GM12891 (cell line): Measurements from ENCODE around the gene CRYGB. TPM values are rescaled to one million over a fixed set of nuclear protein-coding genes. Genes with fewer than 3 reads are reported as not detected.

Experiments
- DNase-seq: peaks from one replicate; pipeline ENCODE4 v3.0.0; 2011; ENCODE audit warnings: low spot score; ENCODE audit not compliant: insufficient read length
- FAIRE-seq: peaks from 2 replicates; lab custom pipeline; 2011; peaks lifted over from hg19 to GRCh38; lab: Jason Lieb, UNC
- PAX5 ChIP-seq: IDR thresholded peaks from 2 replicates; pipeline ENCODE4 v1.6.1; 2011; ENCODE audit warnings: low read length, moderate library complexity, mild to moderate bottlenecking; ENCODE audit not compliant: insufficient read depth, severe bottlenecking
- POLR2A ChIP-seq: IDR thresholded peaks from 2 replicates; pipeline ENCODE4 v1.6.1; 2011; ENCODE audit warnings: low read depth, low read length, control low read depth
- POLR2AphosphoS5 ChIP-seq: IDR thresholded peaks from 2 replicates; pipeline ENCODE4 v1.6.1; 2011; ENCODE audit warnings: low read depth, low read length, control low read depth
- POU2F2 ChIP-seq: IDR thresholded peaks from 2 replicates; pipeline ENCODE4 v1.6.1; 2011; ENCODE audit warnings: low read depth, mild to moderate bottlenecking, control low read depth, low read length, moderate library complexity
- SPI1 ChIP-seq: IDR thresholded peaks from 2 replicates; pipeline ENCODE4 v1.6.1; 2011; ENCODE audit warnings: low read depth, low read length, control low read depth
- TAF1 ChIP-seq: IDR thresholded peaks from 2 replicates; pipeline ENCODE4 v1.6.1; 2011; ENCODE audit warnings: low read depth, low read length, control low read depth
- polyA plus RNA-seq: library from polyadenylated mRNA; unstranded; fragments of >200 nt; gene quantifications from one replicate; pipeline ENCODE4 v1.2.1, GENCODE V29; 2012; ENCODE audit warnings: low read depth, missing spikeins, inconsistent platforms; ENCODE audit not compliant: missing spikeins

The CRYGB gene, protein sequence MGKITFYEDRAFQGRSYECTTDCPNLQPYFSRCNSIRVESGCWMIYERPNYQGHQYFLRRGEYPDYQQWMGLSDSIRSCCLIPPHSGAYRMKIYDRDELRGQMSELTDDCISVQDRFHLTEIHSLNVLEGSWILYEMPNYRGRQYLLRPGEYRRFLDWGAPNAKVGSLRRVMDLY
- polyA plus RNA-seq: not detected

DNA sequence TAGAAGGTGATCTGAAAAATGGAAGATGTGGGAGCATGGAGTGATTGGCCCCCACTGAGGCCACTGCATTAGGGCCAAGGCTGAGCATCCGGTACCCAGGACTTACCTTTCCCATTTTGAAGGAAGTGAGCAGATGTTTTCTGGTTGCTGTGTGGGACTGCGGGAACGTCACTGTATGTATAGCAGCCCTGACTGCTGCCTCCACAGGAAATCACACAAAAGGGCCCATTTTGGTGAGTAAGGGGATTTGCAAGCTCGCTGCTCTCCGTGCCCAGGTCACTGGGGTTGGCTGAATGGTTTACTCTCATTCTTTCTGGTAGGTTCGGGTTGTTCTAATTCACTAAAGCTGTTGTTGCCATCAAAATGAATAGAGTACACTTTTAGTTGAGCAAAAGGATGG is at the start of gene CRYGB:
CRYGB (minus strand) TSS at position 153 of the 400 bp plus-strand sequence; CDS start at position 115, 38 bp downstream.
- DNase-seq (no peak), FAIRE-seq (no peak)
- TF ChIP-seq POLR2A (no peak), POU2F2 (no peak)

DNA sequence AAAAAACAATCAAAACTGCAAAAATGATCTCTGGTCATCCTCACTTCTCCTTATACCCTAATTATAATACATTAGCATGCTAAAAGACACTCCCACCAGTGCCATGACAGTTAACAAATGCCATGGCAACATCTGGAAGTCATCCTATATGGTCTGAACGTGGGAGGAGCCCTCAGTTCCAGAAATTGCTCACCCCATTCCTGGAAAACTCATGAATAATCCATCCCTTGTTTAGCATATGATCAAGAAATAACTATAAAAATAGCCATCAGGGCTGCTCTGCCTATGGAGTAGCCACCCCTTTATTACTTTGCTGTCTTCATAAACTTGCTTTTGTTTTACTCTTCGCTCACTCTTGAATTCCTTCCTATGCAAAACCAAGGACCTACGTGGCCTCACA is 49.6 kb upstream of the CRYGB start:
- TF ChIP-seq POLR2AphosphoS5 (no peak), TAF1 (no peak), SPI1 (no peak), POLR2A (no peak), PAX5 (no peak), POU2F2 (no peak)
- FAIRE-seq: no peak

DNA sequence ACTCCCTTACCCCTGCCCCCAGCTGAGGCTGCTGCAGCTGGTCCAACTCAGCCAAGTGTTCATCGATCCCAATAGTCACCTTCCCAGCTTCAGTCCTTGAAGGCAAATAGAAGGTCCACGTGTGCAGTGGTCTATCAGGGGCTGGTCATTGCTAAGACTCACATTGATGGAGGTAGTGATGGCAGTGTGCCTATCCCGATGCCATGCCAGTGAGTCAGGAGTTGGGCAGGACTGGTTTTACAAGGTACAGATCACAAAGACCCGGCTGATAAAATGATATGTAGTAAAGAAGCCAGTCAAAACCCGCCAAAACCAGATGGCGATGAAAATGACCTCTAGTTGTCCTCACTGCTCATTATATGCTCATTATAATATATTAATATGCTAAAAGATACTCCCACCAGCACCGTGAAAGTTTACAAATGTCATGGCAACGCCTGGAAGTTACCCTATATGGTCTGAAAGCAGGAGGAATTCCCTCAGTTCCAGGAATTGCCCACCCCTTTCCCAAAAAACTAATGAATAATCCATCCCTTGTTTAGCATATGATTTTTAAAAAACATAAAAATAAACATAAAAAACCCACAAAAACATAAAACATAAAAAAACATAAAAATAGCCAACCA is 46.8 kb upstream of the CRYGB start:
- TF ChIP-seq PAX5 (no peak), POLR2AphosphoS5 (no peak), POU2F2 (no peak)
- FAIRE-seq (no peak), DNase-seq (no peak)

More for the DNA sequence above, 49.6 kb upstream of the CRYGB start:
- DNase-seq: no peak

DNA sequence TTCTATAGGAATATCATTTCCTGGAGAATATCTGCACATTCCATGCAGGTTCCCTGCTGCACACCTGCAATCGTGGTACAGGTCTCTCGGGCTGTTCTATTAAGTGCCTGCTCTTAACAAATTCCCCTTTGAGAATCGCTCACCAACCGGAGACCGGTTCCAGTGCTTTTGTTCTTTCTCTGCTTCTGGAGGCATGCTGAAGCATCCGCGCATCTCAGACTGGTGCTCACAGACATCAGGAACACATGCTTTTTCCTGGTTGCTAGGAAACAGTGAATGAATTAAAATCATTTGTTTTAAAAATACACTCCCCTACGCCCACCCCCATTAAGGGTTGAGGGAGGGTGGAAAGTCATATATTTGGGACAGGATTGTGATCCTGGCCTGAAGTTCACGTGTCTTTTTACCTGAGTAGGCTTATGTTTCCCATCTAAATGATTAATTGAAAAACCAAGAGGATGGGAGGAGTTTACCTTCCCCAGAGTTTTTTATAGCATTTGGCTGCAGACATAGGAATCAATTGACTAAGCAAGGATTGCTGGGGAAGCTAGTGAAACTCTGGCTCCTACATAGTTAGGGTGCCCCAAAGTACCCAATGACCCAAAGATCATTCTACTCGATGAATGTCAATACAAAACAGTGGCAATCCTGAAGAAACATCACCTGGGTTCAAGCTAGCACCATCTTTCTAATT is 44.0 kb upstream of the CRYGB start, which contains the start of gene C2orf80:
C2orf80 (minus strand) TSS at position 221 of the 694 bp plus-strand sequence. CDS start 3,044 bp downstream, outside the sequence.
- TF ChIP-seq POLR2A: no peak
- FAIRE-seq: no peak

DNA sequence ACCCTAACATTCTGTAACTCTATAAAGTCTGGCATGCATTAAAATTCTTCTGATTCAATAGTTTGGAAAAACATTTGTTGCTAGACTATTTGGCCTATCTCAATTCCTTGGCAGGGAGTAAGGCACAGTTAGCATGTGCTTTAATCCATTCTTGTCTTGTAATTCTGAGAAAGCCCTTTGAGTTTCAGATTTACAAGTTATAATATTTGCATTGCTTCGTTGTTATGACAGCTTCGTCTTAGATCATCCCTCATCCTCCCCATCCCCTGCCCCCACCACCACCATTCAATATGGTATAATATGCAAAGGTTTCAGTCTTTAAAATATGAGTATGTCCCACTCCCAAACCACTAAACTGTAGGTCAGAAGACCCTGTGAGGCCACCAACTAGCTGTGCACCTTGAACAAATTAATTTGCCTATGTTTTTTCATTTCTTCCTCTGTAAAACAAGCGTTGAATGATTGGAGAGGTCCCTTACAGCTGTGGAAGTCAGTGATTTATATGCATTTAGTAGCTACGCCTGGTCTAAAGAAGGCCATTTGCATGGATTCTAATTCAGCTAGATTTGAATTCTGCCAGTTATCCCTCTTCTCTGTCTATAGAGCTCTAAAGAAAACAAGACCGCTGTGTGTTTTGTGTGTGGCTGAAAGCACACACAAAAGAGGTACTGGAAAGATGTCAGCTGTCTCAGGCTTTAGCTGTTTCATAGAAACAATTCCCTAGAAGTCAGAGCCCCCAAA is 43.3 kb upstream of the CRYGB start:
- DNase-seq: no peak
- TF ChIP-seq TAF1 (no peak), POLR2AphosphoS5 (no peak), POLR2A (no peak), POU2F2 (no peak), PAX5 (no peak), SPI1 (no peak)
- FAIRE-seq: no peak

More for the DNA sequence above, 44.0 kb upstream of the CRYGB start, which contains the start of gene C2orf80:
- DNase-seq: no peak

DNA sequence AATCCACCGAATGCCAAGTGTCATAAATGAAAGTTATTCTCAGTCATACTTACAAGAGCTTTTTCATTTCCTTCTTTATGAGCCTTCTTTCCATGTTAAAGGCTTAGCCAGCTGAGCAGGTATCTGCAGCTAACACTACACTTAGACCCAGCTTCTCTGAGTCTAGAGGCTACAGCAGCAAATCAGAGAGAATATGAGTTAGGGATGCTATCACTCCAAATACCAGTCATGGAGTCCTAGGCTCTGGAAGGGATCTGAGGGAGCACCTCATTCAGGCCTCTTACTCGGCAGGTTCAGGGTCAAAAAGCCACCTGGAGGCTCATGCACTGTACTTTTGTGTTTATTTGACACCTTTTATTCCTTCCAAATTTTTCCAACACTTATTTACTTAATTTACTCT is 40.9 kb upstream of the CRYGB start:
- TF ChIP-seq SPI1 (no peak), PAX5 (no peak), TAF1 (no peak), POLR2AphosphoS5 (no peak), POLR2A (no peak), POU2F2 (no peak)
- DNase-seq: no peak
- no peak for FAIRE-seq

DNA sequence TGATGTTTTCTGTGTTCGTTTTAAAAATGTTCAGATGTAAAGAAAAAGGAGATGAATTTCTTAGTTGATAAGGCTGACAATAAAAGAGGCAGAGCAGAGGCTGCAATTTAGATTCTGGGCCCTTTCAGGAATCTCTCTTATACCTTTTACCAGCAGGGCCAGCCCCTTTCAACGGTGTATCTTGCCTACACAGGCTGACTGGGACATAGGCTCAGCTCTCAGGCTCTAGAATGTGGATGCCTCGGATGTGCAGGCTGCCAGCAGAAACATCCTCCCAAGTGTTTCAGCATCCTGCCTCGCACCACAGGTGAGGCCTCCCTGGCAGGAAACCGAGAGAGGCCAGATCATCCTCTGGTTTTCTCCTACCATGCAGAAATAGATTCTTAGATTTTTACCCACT is 40.5 kb upstream of the CRYGB start:
- no peak for TF ChIP-seq POLR2A
- no peak for TF ChIP-seq PAX5
- no peak for TF ChIP-seq POU2F2
- TF ChIP-seq POLR2AphosphoS5: no peak
- FAIRE-seq (no peak), DNase-seq (no peak)

DNA sequence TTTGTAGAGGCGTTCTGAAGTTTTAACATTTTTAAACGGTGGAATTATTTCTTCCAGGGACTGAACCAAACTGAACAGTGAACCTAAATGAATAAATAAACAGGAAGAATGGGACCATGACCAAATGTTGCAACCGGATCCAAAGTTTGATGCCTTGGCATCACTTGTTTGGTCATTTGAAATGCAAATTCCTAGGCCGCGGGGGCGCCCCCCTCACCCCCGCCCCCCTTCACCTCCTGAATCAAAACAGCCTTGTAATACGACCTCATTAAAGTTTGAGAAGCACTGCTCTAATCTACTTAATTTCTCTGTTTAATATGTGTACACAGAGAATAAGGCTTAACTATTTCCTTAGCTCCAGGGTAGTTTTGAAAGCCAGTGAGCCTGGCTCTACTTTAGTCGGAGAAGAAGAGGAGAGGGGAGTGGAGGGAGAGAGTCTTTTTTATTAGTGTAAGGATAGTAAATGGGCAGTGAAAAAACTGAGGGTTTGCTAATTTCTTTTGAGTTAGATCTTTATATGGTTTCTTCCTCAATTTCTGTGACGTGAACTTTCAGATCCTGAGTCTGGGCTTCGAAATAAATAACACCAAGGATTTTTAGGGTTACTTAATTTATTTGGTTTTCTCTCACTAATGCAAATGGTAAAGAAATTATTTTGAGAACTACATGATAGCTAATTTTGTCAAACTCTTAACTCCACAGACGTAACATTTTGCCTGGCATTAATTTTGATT is 38.2 kb upstream of the CRYGB start:
- TF ChIP-seq POLR2A (no peak), TAF1 (no peak), POLR2AphosphoS5 (no peak), SPI1 (no peak), POU2F2 (no peak), PAX5 (no peak)
- DNase-seq: no peak
- no peak for FAIRE-seq

DNA sequence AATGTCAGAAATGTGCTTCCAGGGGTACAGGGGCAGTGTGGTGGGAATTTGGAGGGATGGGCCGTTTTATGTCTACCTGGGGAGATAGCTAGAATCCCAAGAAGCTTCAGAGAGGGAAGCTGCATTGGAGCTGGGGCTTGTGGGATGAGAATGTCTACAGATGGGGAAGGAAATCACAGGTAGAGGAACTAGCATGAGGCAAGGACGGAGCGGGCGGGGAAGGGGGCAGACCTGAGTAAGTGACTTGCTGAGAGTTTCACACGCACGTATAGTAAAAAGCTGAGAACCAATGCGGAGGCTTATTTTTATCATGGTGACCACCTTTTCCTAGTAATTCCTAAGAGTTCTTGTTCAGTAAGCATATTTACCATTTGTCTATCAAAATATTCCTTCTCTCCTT is 37.6 kb upstream of the CRYGB start:
- TF ChIP-seq PAX5 (no peak), POLR2A (no peak), POLR2AphosphoS5 (no peak), SPI1 (no peak), POU2F2 (no peak), TAF1 (no peak)
- FAIRE-seq (no peak), DNase-seq (no peak)
